DND-41 (cell line): ENCODE results near the gene COL20A1.

Experiments used
- CTCF ChIP-seq: IDR thresholded peaks from 2 replicates; pipeline ENCODE4 v1.5.1; 2012; ENCODE audit warnings: borderline replicate concordance, low read length, moderate library complexity, mild to moderate bottlenecking; ENCODE audit not compliant: poor library complexity, severe bottlenecking; ENCODE audit errors: extremely low read depth
- EZH2 ChIP-seq: IDR thresholded peaks from 3 replicates; pipeline ENCODE4 v1.6.1; 2012; ENCODE audit warnings: borderline replicate concordance, low read depth, mild to moderate bottlenecking, moderate library complexity, low read length, inconsistent platforms; ENCODE audit not compliant: severe bottlenecking

GRCh38 chr20:63335711-63336110, 42.7 kb downstream of the COL20A1 start:
- TF ChIP-seq CTCF (no peak), EZH2 (no peak)
